Keratinocyte (primary cell): ENCODE measurements around the gene SMTNL1. TPM values are rescaled to one million over a fixed set of nuclear protein-coding genes. Genes with fewer than 3 reads are reported as not detected.

Source experiments
- DNase-seq: peaks from one replicate; pipeline ENCODE4 v3.0.0-alpha.2; 2011; ENCODE audit warnings: low read depth, missing footprints, low spot score
- FAIRE-seq: peaks from 2 replicates; lab custom pipeline; 2011; peaks lifted over from hg19 to GRCh38; lab: Jason Lieb, UNC
- H2AFZ ChIP-seq: 2 replicates; pipeline ENCODE4 v1.6.0; 2012; ENCODE audit warnings: low read length, control low read depth, inconsistent platforms; ENCODE audit not compliant: control insufficient read depth
- H3K27ac ChIP-seq: 2 replicates; pipeline ENCODE4 v1.5.1; 2011; ENCODE audit warnings: low read length; ENCODE audit not compliant: control insufficient read depth, insufficient read depth
- H3K27me3 ChIP-seq: 3 replicates; pipeline ENCODE4 v1.6.0; 2011; ENCODE audit warnings: low read length; ENCODE audit not compliant: control insufficient read depth, insufficient read depth; ENCODE audit errors: extremely low read depth
- H3K36me3 ChIP-seq, 2 experiments: 2 replicates in 1 of 2; 3 replicates in 1 of 2; pipeline ENCODE4 v1.5.1; 2011; ENCODE audit warnings: low read length in 2 of 2, mild to moderate bottlenecking in 1 of 2; ENCODE audit not compliant: control insufficient read depth in 2 of 2, insufficient read depth in 2 of 2; ENCODE audit errors: extremely low read depth in 1 of 2
- H3K4me1 ChIP-seq: 3 replicates; pipeline ENCODE4 v1.5.1; 2011; ENCODE audit warnings: low read length; ENCODE audit not compliant: control insufficient read depth, insufficient read depth; ENCODE audit errors: extremely low read depth
- H3K4me2 ChIP-seq: 3 replicates; pipeline ENCODE4 v1.6.0; 2011; ENCODE audit warnings: low read depth, low read length; ENCODE audit not compliant: control insufficient read depth, insufficient read depth; ENCODE audit errors: extremely low read depth
- H3K4me3 ChIP-seq, 3 experiments: fragments of 200-600 bp in 1 of 3; sonication (generic) in 1 of 3; 2 replicates in 2 of 3; 3 replicates in 1 of 3; pipeline ENCODE4 v1.5.1; 2011 to 2016; ENCODE audit warnings: low read length in 3 of 3, mild to moderate bottlenecking in 3 of 3, control low read depth in 2 of 3, inconsistent platforms in 1 of 3, low read depth in 1 of 3, mixed read lengths in 1 of 3, mixed run types in 1 of 3, moderate library complexity in 1 of 3; ENCODE audit not compliant: control insufficient read depth in 2 of 3, insufficient read depth in 2 of 3; ENCODE audit errors: extremely low read depth in 1 of 3
- H3K79me2 ChIP-seq: 2 replicates; pipeline ENCODE4 v1.6.0; 2012; ENCODE audit warnings: low read length; ENCODE audit not compliant: control insufficient read depth, insufficient read depth
- H3K9ac ChIP-seq: 3 replicates; pipeline ENCODE4 v1.6.0; 2011; ENCODE audit warnings: low read length; ENCODE audit not compliant: control insufficient read depth, insufficient read depth; ENCODE audit errors: extremely low read depth
- H3K9me1 ChIP-seq: 3 replicates; pipeline ENCODE4 v1.6.0; 2011; ENCODE audit warnings: low read length; ENCODE audit not compliant: control insufficient read depth, insufficient read depth; ENCODE audit errors: extremely low read depth
- H3K9me3 ChIP-seq: 2 replicates; pipeline ENCODE4 v1.5.1; 2012; ENCODE audit warnings: low read depth, low read length; ENCODE audit not compliant: control insufficient read depth
- H4K20me1 ChIP-seq: 3 replicates; pipeline ENCODE4 v1.6.0; 2011; ENCODE audit warnings: low read length; ENCODE audit not compliant: control insufficient read depth, insufficient read depth; ENCODE audit errors: extremely low read depth
- EZH2 ChIP-seq: IDR thresholded peaks from one replicate; pipeline ENCODE4 v1.6.1; 2012; ENCODE audit warnings: inconsistent platforms, mild to moderate bottlenecking, low read length, moderate library complexity
- dilution Hi-C: fragments of 300-500 bp; cut with MboI; formaldehyde crosslinking; loops from one replicate; pipeline ENCODE4 v1.7.0; 2020; ENCODE audit warnings: low sequenced_read_pairs; ENCODE audit not compliant: extremely low pct_ligation_motif_present
- polyA plus RNA-seq, 5 experiments: library from polyadenylated mRNA; depleted of rRNA in 3 of 5; stranded (reverse) in 3 of 5; stranded (forward) in 1 of 5; unstranded in 1 of 5; fragments of >200 nt; gene quantifications; 1 replicate in 1 of 5; 2 replicates in 3 of 5; 3 replicates in 1 of 5; pipeline versions ENCODE4 v1.2.1 to v1.2.3, GENCODE V29; 2011 to 2012; ENCODE audit warnings: missing spikeins in 2 of 5, low read depth in 1 of 5, low replicate concordance in 1 of 5
- TF ChIP-seq, protein P1 (sequence below), 3 experiments: IDR thresholded peaks in 1 of 3; conservative IDR thresholded peaks in 1 of 3; optimal IDR thresholded peaks in 1 of 3; 2 replicates in 2 of 3; 3 replicates in 1 of 3; pipeline versions ENCODE3 to v1.5.1; 2011; ENCODE audit warnings: low read length in 3 of 3, mild to moderate bottlenecking in 3 of 3, moderate library complexity in 2 of 3, control low read depth in 1 of 3, inconsistent platforms in 1 of 3; ENCODE audit not compliant: insufficient read depth in 2 of 3; ENCODE audit errors: extremely low read depth in 1 of 3

The SMTNL1 gene
- polyA plus RNA-seq, 1 donor (not counting 4 experiments of a cell fraction or from before 2014, with no cell fraction given) = not detected

DNA sequence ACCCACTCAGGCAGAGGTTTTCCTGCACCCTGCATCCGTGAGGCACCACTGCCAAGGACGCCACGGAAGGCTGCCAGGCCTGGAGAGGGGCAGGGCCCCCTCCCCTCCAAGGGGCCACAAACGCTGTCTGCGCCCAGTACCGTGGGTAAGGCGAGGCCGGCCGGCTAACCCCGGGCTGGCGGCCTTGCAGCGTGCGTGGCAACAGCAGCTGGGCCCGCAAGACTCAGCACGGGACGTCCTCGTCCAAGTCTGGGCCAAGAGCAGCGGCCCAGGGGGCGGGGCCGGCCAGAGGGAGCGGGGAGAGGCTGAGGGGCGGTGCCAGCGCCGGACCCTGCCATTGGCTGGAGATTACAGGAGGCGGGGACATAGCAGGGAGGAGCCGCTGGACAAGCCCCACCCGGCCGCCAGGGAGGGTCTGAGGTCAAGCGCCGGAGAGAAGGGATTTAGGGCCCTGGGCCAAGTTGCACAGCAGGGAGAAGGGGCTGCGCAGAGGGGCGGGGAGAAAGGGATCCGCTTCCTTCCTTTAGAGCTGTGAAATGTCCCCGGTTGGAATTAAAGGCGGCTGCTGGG is 37.9 kb upstream of the SMTNL1 start:
- no peak for FAIRE-seq
- Histone ChIP-seq H3K9ac (peak overlapping the region; percentile 28), H3K4me2 (peak overlapping the region; percentile 76), H3K27me3 (no peaks in the 10 kb centered on the region), H3K9me3 (no peaks in the 10 kb centered on the region), H3K27ac (no peak overlapping the region), H2AFZ (peak overlapping the region; percentile 88), H4K20me1 (no peaks in the 10 kb centered on the region), H3K4me3 (peak overlapping the region; percentile 9 to 54 (median 22)), H3K9me1 (no peaks in the 10 kb centered on the region), H3K36me3 (no peaks in the 10 kb centered on the region), H3K79me2 (no peaks in the 10 kb centered on the region), H3K4me1 (peaks cover 9% of the 10 kb centered on the region)
- TF ChIP-seq, protein P1, sequence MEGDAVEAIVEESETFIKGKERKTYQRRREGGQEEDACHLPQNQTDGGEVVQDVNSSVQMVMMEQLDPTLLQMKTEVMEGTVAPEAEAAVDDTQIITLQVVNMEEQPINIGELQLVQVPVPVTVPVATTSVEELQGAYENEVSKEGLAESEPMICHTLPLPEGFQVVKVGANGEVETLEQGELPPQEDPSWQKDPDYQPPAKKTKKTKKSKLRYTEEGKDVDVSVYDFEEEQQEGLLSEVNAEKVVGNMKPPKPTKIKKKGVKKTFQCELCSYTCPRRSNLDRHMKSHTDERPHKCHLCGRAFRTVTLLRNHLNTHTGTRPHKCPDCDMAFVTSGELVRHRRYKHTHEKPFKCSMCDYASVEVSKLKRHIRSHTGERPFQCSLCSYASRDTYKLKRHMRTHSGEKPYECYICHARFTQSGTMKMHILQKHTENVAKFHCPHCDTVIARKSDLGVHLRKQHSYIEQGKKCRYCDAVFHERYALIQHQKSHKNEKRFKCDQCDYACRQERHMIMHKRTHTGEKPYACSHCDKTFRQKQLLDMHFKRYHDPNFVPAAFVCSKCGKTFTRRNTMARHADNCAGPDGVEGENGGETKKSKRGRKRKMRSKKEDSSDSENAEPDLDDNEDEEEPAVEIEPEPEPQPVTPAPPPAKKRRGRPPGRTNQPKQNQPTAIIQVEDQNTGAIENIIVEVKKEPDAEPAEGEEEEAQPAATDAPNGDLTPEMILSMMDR (optimal IDR thresholded peaks at IDR 0.05 in 1 of 3, IDR thresholded peaks at IDR 0.05 in 1 of 3, conservative IDR thresholded peaks at IDR 0.05 in 1 of 3; ENCODE audit: extremely low read depth in 1 of 3, insufficient read depth in 2 of 3, low read length in 3 of 3) = no peak
- TF ChIP-seq EZH2 = no peak
- DNase-seq = peak; percentile 57
- dilution Hi-C loops = no loop called here

DNA sequence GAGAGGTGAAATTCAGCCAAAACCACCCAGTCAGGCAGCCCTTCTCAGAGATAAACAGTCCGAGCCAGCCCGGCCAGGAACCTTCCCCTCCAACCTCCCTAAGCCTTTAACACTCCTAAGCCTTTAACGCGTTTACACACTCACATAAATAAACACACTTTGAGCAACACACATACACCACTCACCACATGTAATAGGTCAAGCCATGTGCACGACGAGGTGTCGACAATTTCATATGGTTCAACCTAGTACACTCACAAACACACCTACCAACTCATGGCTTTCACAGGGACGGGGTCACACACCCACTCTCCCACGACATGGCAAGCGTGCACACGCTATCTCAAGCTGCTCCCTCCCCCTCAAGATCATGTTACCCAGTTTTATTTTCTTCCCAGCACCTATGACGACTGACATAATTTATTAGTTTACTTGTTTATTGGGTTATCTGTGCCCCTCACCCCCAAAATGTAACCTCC is 37.4 kb upstream of the SMTNL1 start:
- peak overlapping the region; percentile 76 for H3K4me2 ChIP-seq
- TF ChIP-seq, protein P1 (optimal IDR thresholded peaks at IDR 0.05 in 1 of 3, IDR thresholded peaks at IDR 0.05 in 1 of 3, conservative IDR thresholded peaks at IDR 0.05 in 1 of 3; ENCODE audit: extremely low read depth in 1 of 3, insufficient read depth in 2 of 3, low read length in 3 of 3) = no peak
- no peak for TF ChIP-seq EZH2
- H3K36me3 ChIP-seq = no peaks in the 10 kb centered on the region
- no peaks in the 10 kb centered on the region for H3K9me1 ChIP-seq
- peak overlapping the region; percentile 28 for H3K9ac ChIP-seq
- peak overlapping the region in 1 of 3 experiments; percentile 54 for H3K4me3 ChIP-seq
- DNase-seq (no peak), FAIRE-seq (peak; percentile 52)
- no peaks in the 10 kb centered on the region for H3K27me3 ChIP-seq
- no peaks in the 10 kb centered on the region for H3K79me2 ChIP-seq
- peak overlapping the region; percentile 88 for H2AFZ ChIP-seq
- H3K27ac ChIP-seq = no peak overlapping the region
- H4K20me1 ChIP-seq = no peaks in the 10 kb centered on the region
- dilution Hi-C loops = no loop called here
- peaks cover 9% of the 10 kb centered on the region for H3K4me1 ChIP-seq
- H3K9me3 ChIP-seq = no peaks in the 10 kb centered on the region
